Parathyroid adenoma (tissue), 2 donors: Measurements from ENCODE around the gene NFATC3.

Experiments
- H2AFZ ChIP-seq: fragments of 300-600 bp; sonication (generic); one replicate; pipeline ENCODE4 v1.7.0; 2017; ENCODE audit warnings: antibody characterized with exemption, mild to moderate bottlenecking
- H3K27ac ChIP-seq: fragments of 300-600 bp; sonication (generic); one replicate; pipeline ENCODE4 v1.7.0; 2017
- H3K27me3 ChIP-seq: fragments of 300-600 bp; sonication (generic); one replicate; pipeline ENCODE4 v1.7.0; 2017; ENCODE audit warnings: low read length; ENCODE audit not compliant: control insufficient read depth, insufficient read depth
- H3K36me3 ChIP-seq: fragments of 300-600 bp; sonication (generic); one replicate; pipeline ENCODE4 v1.7.0; 2017; ENCODE audit warnings: low read length; ENCODE audit not compliant: control insufficient read depth, insufficient read depth
- H3K4me1 ChIP-seq: fragments of 300-600 bp; sonication (generic); one replicate; pipeline ENCODE4 v1.7.0; 2017; ENCODE audit warnings: control low read depth
- H3K4me2 ChIP-seq: fragments of 300-600 bp; sonication (generic); one replicate; pipeline ENCODE4 v1.7.0; 2017; ENCODE audit warnings: low read length
- H3K4me3 ChIP-seq: fragments of 300-600 bp; sonication (generic); one replicate; pipeline ENCODE4 v1.7.0; 2017; ENCODE audit warnings: low read depth, low read length
- H3K79me2 ChIP-seq: fragments of 300-600 bp; sonication (generic); one replicate; pipeline ENCODE4 v1.7.0; 2017; ENCODE audit warnings: control low read depth
- H3K9ac ChIP-seq: fragments of 300-600 bp; sonication (generic); one replicate; pipeline ENCODE4 v1.7.0; 2017; ENCODE audit warnings: mild to moderate bottlenecking
- H3K9me3 ChIP-seq: fragments of 300-600 bp; sonication (generic); one replicate; pipeline ENCODE4 v1.7.0; 2017; ENCODE audit warnings: low read length; ENCODE audit not compliant: control insufficient read depth
- TF ChIP-seq, protein P1 (sequence below): fragments of 300-600 bp; sonication (generic); IDR thresholded peaks from one replicate; pipeline ENCODE4 v1.7.0; 2017; ENCODE audit warnings: antibody characterized with exemption, mild to moderate bottlenecking
- donor health status: primary hyperparathyroidism.

NFATC3 gene

GRCh38 chr16:68253721-68254120 is 168.6 kb downstream of the NFATC3 start:
- no peak overlapping the region for H3K9ac ChIP-seq
- no peak overlapping the region for H3K4me3 ChIP-seq
- peaks cover 15% of the 10 kb centered on the region for H3K4me1 ChIP-seq
- H3K4me2 ChIP-seq, result no peak overlapping the region
- H3K9me3 ChIP-seq, result no peaks in the 10 kb centered on the region
- TF ChIP-seq, protein P1, sequence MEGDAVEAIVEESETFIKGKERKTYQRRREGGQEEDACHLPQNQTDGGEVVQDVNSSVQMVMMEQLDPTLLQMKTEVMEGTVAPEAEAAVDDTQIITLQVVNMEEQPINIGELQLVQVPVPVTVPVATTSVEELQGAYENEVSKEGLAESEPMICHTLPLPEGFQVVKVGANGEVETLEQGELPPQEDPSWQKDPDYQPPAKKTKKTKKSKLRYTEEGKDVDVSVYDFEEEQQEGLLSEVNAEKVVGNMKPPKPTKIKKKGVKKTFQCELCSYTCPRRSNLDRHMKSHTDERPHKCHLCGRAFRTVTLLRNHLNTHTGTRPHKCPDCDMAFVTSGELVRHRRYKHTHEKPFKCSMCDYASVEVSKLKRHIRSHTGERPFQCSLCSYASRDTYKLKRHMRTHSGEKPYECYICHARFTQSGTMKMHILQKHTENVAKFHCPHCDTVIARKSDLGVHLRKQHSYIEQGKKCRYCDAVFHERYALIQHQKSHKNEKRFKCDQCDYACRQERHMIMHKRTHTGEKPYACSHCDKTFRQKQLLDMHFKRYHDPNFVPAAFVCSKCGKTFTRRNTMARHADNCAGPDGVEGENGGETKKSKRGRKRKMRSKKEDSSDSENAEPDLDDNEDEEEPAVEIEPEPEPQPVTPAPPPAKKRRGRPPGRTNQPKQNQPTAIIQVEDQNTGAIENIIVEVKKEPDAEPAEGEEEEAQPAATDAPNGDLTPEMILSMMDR, result no peak
- H3K27me3 ChIP-seq, result no peaks in the 10 kb centered on the region
- H3K36me3 ChIP-seq, result no peaks in the 10 kb centered on the region
- H3K79me2 ChIP-seq, result no peaks in the 10 kb centered on the region
- no peak overlapping the region for H3K27ac ChIP-seq
- no peak overlapping the region for H2AFZ ChIP-seq

DNA sequence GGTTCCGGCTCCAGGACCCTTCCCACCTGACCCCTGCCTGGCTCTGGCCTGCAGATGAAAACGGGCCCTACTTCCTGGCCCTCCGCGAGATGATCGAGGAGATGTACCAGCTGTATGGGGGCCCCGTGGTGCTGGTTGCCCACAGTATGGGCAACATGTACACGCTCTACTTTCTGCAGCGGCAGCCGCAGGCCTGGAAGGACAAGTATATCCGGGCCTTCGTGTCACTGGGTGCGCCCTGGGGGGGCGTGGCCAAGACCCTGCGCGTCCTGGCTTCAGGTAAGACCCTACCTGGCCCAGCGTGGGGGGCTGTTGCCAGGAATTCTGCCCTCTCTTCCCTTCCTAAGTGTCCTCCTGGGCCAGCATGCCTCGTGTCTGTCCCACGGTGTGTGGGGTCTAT is 170.5 kb downstream of the NFATC3 start:
- H2AFZ ChIP-seq, result no peak overlapping the region
- no peak overlapping the region for H3K4me3 ChIP-seq
- no peaks in the 10 kb centered on the region for H3K27me3 ChIP-seq
- no peak overlapping the region for H3K4me2 ChIP-seq
- TF ChIP-seq, protein P1, result no peak
- no peaks in the 10 kb centered on the region for H3K36me3 ChIP-seq
- no peaks in the 10 kb centered on the region for H3K79me2 ChIP-seq
- no peaks in the 10 kb centered on the region for H3K9me3 ChIP-seq
- no peak overlapping the region for H3K9ac ChIP-seq
- no peak overlapping the region for H3K27ac ChIP-seq
- H3K4me1 ChIP-seq, result peaks cover 19% of the 10 kb centered on the region

DNA sequence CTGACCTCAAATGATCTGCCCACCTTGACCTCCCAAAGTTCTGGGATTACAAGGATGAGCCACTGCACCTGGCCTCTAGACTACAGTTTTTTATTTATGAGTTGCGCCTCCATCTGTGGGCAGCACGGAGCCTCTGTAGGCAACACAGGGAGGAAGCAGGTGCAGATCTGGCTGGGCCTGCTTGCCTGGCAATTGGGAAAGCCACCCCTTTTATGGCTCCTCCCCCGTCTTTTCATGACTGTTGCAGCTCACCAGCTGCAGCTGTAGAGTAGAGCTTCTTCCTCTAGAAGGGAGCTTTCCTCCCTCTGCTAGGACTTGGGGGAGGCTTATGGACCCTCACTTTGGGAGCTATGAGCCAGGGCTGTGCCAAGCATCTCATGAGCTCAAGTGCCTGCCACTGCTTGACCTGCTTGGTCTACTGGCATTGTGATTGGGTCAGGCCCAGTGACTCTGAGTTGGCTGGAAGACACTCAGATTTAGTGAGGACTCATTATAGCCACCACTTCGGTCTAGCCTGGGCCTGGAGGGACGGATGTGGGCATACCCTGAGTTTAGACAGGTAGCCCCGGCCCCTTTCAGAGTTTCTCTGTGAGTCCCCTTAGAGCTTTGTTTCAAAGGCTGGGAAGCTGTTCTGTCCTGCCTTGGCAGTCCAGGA is 172.2 kb downstream of the NFATC3 start:
- Histone ChIP-seq H3K4me1 (peaks cover 19% of the 10 kb centered on the region), H2AFZ (peak overlapping the region; percentile 65), H3K4me2 (no peak overlapping the region), H3K9me3 (no peaks in the 10 kb centered on the region), H3K27me3 (no peaks in the 10 kb centered on the region), H3K9ac (no peak overlapping the region), H3K27ac (peak overlapping the region; percentile 58), H3K36me3 (no peaks in the 10 kb centered on the region), H3K4me3 (no peak overlapping the region), H3K79me2 (peaks cover 3% of the 10 kb centered on the region)
- TF ChIP-seq, protein P1, result no peak

- H3K9ac ChIP-seq, result no peak overlapping the region
- H3K4me3 ChIP-seq, result no peak overlapping the region
- no peaks in the 10 kb centered on the region for H3K9me3 ChIP-seq
- H3K36me3 ChIP-seq, result no peaks in the 10 kb centered on the region
- peaks cover 3% of the 10 kb centered on the region for H3K79me2 ChIP-seq
- TF ChIP-seq, protein P1, result no peak
- H2AFZ ChIP-seq, result peak overlapping the region; percentile 65
- H3K4me1 ChIP-seq, result peaks cover 19% of the 10 kb centered on the region
- H3K4me2 ChIP-seq, result no peak overlapping the region
- H3K27ac ChIP-seq, result peak overlapping the region; percentile 58
- no peaks in the 10 kb centered on the region for H3K27me3 ChIP-seq
Measured at GRCh38 chr16:68257906-68258800, 173.0 kb downstream of the NFATC3 start.
